HG02759 (cell line): Measurements from ENCODE around the gene CCDC192.
"Not testable (repeated sequence)": the region's sequence is repeated elsewhere in the genome, so short reads cannot be mapped to it uniquely, and the experiment has no call there.

Experiments used
- ATAC-seq: cut with Tn5 transposase; IDR thresholded peaks from one replicate; pipeline ENCODE4 v1.9.1; 2021; ENCODE audit warnings: mild to moderate bottlenecking, moderate library complexity; ENCODE audit not compliant: unreplicated experiment

CCDC192 gene

DNA sequence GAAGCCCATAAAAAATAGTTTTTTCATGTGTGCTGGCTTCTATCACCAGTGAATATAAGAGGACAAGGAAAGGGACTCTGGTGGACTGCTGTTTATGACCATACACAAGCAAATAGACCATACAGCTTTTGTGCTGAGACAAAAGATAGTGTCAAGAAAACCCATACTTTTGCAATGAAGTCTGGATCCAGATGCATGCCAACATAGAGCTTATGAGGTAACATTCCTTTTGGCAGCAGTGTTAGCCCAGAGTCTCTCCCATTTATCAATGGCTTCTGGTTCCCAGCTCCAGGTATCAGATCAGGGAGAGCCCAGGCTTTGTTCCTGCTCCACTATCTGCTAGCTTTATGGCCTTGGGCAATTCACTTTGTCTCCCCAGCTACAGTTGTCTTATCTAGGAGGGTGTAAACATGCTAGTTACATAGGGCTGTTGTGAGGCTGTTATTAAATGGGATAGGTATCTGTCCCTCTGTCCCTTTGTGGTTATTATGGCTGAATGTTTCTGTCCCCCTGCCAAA lies 55.6 kb downstream of the CCDC192 start:
- ATAC-seq, result no peak

DNA sequence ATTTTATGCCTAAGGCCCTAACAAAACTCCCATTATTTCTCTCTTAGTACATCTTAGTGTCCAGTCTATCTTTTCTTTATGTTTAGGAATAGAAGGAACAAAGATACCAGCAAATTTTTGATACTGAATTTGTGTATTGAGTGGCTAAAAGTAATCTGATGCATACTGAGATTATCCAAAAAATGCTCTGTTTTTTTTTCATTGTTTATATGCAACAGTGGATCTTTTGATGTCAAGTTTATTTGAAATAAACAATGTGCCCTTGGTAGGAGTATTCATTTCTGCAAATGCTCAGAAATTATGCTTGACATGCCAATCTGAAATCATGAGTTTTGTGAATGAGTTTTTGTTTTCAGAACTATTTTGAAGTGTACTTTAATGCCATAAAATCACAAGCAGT lies 58.7 kb downstream of the CCDC192 start:
- ATAC-seq, result no peak

DNA sequence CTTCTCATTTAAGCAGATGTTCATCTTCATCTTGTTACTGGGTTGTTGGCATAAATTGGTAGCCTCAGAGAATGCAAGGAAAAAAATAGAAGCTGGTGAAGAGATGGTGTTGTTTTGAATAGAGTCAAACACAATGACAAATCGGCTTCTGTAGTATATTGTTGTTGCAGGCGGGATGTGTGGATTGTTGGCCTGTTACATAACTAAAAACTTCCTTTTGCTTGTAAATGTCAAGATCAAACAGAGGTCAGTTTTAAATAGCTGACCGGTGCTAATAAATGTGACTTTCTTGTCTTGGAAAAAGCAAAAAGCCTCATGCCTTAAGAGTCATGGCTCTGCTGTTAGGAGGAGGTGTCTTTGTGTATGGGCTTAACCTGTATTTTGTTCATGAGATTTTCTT lies 59.2 kb downstream of the CCDC192 start:
- no peak for ATAC-seq

DNA sequence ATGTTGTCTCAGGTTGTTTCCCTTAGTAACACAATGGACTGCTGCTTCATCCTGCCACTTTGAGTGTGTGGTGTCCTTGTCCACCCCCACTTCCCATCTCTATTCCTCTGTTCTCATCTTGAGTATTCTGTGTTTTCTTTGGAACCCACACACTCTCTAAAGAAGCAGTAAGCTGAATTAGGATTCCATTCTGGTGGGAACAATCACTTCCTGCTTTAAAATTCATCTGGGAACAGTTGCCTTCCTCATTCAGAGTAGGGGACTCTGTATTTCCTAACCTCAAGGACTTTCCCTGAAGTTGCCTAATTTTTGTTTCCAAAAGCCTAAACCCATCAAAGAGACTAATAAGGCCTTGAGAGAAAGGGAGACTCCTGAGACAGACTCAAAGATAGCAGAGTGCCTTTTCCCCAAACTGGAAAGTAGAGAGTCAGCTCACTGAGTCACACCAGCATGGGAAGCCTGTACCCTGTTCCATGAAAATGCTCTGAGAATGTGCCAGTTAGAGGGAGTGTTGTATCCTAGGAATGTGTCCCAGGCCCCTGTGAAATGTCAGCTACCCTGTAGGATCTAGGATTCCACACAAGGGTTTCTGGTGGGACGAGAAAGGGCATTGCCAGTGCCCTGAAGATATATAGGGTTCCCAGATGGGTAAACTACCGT lies 63.6 kb downstream of the CCDC192 start:
- ATAC-seq, result no peak

- ATAC-seq, result no peak
Observed at GRCh38 chr5:127769386-127769785, 66.2 kb downstream of the CCDC192 start.

DNA sequence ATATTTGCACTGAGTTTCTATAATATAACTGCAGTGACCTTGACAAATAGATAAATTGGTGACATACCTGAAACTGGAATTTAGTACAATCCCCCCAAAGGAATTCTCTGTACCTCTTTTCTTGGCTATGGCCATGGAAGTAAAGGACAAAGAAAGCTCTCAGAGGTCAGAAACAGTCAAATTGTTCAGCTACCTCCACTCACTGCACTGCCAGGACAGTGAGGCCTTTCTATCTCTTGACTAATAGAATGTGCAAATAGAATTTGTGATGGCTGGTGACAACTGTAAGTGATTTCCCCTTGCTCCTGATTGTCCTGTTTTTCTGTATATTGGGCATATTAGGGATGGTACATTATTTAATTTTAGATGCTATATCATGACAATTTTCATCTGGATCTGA lies 67.1 kb downstream of the CCDC192 start:
- no peak for ATAC-seq

- no peak for ATAC-seq
Observed at GRCh38 chr5:127772531-127772930, 69.3 kb downstream of the CCDC192 start.

DNA sequence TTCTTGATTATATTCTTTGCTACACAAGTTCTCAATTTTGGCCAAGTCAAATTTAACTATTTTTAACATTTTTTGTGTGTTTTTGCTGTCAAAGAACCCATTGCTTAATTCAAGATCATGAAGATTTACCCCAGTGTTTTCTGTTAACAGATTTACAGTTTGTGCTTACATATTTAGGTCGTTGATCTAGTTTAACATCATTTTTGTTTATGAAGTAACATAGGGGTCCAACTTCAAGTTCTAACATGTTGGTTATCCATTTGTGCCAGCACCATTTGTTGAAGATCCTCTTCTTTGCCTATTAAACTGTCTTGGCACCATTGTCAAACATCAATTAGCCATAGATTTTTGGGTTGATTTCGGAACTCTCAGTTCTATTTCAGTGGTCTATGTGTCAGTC lies 71.0 kb downstream of the CCDC192 start:
- no peak for ATAC-seq

GRCh38 chr5:127776477-127776876 lies 73.3 kb downstream of the CCDC192 start:
- ATAC-seq, result no peak

- no peak for ATAC-seq
Observed at GRCh38 chr5:127777957-127778356, 74.8 kb downstream of the CCDC192 start.

DNA sequence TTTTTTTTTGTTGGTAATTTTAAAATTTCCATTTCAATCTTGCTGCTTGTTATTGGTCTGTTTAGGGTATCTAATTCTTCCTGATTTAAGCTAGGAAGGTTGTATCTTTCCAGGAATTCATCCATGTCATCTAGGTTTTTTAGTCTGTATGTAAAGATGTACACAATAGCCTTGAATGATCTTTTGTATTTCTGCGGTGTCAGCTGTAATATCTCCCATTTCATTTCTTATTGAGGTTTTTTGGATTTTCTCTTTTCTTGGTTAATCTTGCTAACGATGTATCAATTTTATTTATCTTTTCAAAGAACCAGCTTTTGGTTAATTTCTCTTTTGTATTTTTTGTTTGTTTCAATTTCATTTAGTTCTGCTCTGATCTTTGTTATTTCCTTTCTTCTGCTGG lies 79.3 kb downstream of the CCDC192 start:
- ATAC-seq, result not testable (repeated sequence)

DNA sequence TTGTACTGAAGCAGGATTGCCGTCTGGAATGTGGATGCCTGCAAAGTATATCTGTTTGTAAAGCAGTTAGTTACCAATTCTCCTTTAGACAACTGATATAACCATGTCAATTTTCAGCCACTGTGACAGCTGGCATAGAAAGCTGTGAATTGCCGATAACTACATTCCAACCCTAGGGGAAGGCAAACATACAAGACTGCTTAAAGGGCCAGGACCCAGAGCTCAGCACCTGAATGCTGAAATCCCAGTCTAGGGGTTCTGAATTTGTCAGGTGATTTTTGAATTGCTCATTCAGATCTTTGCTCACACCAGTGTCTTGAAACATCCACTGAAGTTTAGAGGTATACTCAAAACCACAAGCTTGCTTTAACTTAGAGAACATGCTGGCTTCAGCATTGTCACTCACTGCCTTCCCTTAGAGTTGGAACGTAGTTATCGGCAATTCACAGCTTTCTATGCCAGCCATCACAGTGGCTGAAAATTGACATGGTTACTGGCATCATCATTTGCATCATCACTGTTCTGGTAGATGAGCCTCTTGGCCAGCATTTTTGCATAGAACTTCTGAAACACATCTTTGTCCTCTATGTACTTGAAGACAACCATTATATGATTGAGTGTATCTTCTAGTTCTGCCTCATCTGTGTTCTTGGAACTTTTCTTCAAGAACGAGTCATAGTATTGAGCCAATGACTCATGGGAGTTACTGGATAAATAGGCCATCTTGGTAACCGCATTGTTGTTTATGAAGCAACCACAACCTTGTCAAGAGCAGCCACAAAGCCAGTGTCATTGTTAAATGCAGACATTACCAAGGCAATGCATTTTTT lies 82.1 kb downstream of the CCDC192 start:
- peak; percentile 83 for ATAC-seq

- no peak for ATAC-seq
Observed at GRCh38 chr5:127791439-127791838, 88.2 kb downstream of the CCDC192 start.

DNA sequence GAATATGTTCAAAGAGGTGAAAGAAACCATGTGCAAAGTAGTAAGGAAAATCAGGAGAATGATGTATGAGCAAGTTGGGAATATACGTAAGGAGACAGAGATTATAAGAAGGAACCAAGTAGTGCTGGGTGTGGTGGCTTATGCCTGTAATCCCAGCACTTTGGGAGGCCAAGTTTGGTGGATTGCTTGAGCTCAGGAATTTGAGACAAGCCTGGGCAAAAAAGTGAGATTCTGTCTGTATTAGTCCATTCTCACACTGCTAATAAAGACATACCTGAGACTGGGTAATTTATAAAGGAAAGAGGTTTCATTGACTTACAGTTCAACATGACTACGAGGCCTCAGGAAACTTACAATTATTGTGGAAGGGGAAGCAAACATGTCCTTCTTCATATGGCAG lies 88.7 kb downstream of the CCDC192 start:
- not testable (repeated sequence) for ATAC-seq

- ATAC-seq, result no peak
Observed at GRCh38 chr5:127793052-127793451, 89.9 kb downstream of the CCDC192 start.

DNA sequence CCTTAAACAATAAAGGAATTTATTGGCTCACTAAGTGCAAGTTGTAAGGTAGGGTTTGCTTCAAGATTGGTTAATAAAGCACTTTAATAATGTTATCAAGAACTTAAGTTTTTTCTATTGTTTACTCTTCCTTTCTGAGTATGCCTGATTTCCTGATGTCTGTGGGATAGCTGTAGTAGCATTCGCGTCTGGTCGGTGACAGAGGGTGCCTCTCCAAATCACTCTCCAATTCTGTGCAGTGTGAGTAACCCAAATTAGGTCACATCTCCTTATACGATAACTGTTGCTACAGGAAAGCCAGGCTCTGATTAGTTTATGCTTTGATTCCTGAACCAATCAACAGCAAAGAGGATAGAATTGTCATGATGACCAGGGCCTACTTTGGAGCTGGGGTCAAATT lies 90.7 kb downstream of the CCDC192 start:
- ATAC-seq, result no peak

DNA sequence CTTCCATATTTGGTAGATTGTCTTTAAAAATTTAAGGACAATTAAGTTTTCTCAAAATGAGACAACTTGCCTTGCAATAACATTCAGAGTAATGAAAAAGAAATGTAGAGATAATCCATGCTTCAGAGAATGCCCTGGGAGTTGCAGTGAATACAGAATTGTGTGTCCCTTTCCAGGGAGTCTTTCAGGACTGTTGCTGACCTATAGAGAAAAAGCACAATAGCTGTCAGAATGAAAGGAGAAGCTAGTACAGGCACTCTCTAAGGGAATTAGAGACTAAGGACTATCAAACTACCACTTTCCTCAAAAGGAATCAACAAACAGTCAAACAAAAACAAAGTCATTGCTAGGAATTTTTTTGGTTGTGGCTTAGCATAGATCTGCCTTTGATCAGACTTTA lies 93.0 kb downstream of the CCDC192 start:
- no peak for ATAC-seq

- ATAC-seq, result no peak
Observed at GRCh38 chr5:127799293-127799905, 96.2 kb downstream of the CCDC192 start.

- ATAC-seq, result no peak
Observed at GRCh38 chr5:127801751-127802476, 98.7 kb downstream of the CCDC192 start.

GRCh38 chr5:127802477-127802865 lies 99.3 kb downstream of the CCDC192 start:
- ATAC-seq, result no peak

- ATAC-seq, result no peak
Observed at GRCh38 chr5:127804886-127805426, 101.8 kb downstream of the CCDC192 start.
